SK-N-SH (cell line): ENCODE measurements around the gene C15orf61. TPM values are rescaled to one million over a fixed set of nuclear protein-coding genes. Genes with fewer than 3 reads are reported as not detected.

Experiments
- CTCF ChIA-PET: fragments of 300-600, 350-600 bp; formaldehyde crosslinking; extraction: SDS; loops from one replicate; lab custom pipeline; 2021; lab: Yijun Ruan, JAX
- POLR2A ChIA-PET: fragments of 350-600 bp; sonication (Branson Sonifier 250); formaldehyde crosslinking; extraction: SDS; loops from one replicate; lab custom pipeline; 2020; ENCODE audit warnings: antibody characterized with exemption, inconsistent platforms; lab: Yijun Ruan, JAX
- DNase-seq: peaks from one replicate; pipeline ENCODE4 v3.0.0; 2012
- H2AFZ ChIP-seq: fragments of 200-600 bp; sonication (generic); 2 replicates; pipeline ENCODE4 v1.8.1; 2016; ENCODE audit warnings: antibody characterized with exemption, mild to moderate bottlenecking, low read depth
- H3F3A ChIP-seq: fragments of 200-600 bp; sonication (generic); replicated peaks from 2 replicates; pipeline ENCODE3; 2016; ENCODE audit warnings: antibody characterized with exemption, mild to moderate bottlenecking; ENCODE audit not compliant: insufficient read depth
- H3K27ac ChIP-seq, 2 experiments: fragments of 200-500 bp in 1 of 2; fragments of 200-600 bp in 1 of 2; sonication (Bioruptor generic) in 1 of 2; sonication (generic), shearing (Covaris generic) in 1 of 2; 2 replicates each; pipeline versions ENCODE4 v1.5.1 to v1.6.1; 2014 to 2016; ENCODE audit warnings: low read depth in 2 of 2, inconsistent platforms in 1 of 2, low read length in 1 of 2, mild to moderate bottlenecking in 1 of 2, mixed read lengths in 1 of 2
- H3K27me3 ChIP-seq: fragments of 200-600 bp; sonication (generic), shearing (Covaris generic); 2 replicates; pipeline ENCODE4 v1.6.1; 2016; ENCODE audit warnings: mixed run types; ENCODE audit not compliant: insufficient read depth
- H3K36me3 ChIP-seq, 2 experiments: fragments of 200-500 bp in 1 of 2; fragments of 200-600 bp in 1 of 2; sonication (Bioruptor generic) in 1 of 2; sonication (generic) in 1 of 2; replicated peaks in 1 of 2; 2 replicates each; pipeline versions ENCODE3 to v1.5.1; 2014 to 2016; ENCODE audit warnings: low read length in 1 of 2, mild to moderate bottlenecking in 1 of 2; ENCODE audit not compliant: insufficient read depth in 2 of 2, control insufficient read depth in 1 of 2
- H3K4me1 ChIP-seq, 2 experiments: fragments of 200-500 bp in 1 of 2; fragments of 200-600 bp in 1 of 2; sonication (Bioruptor generic) in 1 of 2; sonication (generic), shearing (Covaris generic) in 1 of 2; 2 replicates each; pipeline versions ENCODE4 v1.5.1 to v1.6.1; 2014 to 2016; ENCODE audit warnings: low read depth in 1 of 2, low read length in 1 of 2, mixed run types in 1 of 2; ENCODE audit not compliant: insufficient read depth in 2 of 2, control insufficient read depth in 1 of 2
- H3K4me2 ChIP-seq: fragments of 200-600 bp; sonication (generic), shearing (Covaris generic); 2 replicates; pipeline ENCODE4 v1.6.1; 2017; ENCODE audit warnings: mixed run types
- H3K4me3 ChIP-seq, 2 experiments: fragments of 200-500 bp in 1 of 2; fragments of 200-600 bp in 1 of 2; sonication (Bioruptor generic) in 1 of 2; sonication (generic), shearing (Covaris generic) in 1 of 2; 2 replicates each; pipeline versions ENCODE4 v1.5.1 to v1.8.1; 2014 to 2016; ENCODE audit warnings: low read depth in 2 of 2, inconsistent platforms in 1 of 2, low read length in 1 of 2, mild to moderate bottlenecking in 1 of 2, mixed read lengths in 1 of 2, moderate library complexity in 1 of 2
- H3K79me2 ChIP-seq: fragments of 200-600 bp; sonication (generic); 2 replicates; pipeline ENCODE4 v1.8.1; 2017; ENCODE audit warnings: mild to moderate bottlenecking; ENCODE audit not compliant: insufficient read depth
- H3K9ac ChIP-seq: fragments of 200-600 bp; sonication (generic); 2 replicates; pipeline ENCODE4 v1.6.1; 2017; ENCODE audit warnings: mixed run types
- H3K9me2 ChIP-seq: fragments of 200-600 bp; sonication (generic); 2 replicates; pipeline ENCODE4 v1.6.1; 2017; ENCODE audit warnings: mixed run types
- H3K9me3 ChIP-seq: fragments of 200-600 bp; sonication (generic); 2 replicates; pipeline ENCODE4 v1.6.1; 2017; ENCODE audit warnings: mixed run types, mild to moderate bottlenecking, moderate library complexity
- H4K20me1 ChIP-seq: fragments of 200-600 bp; sonication (generic); 2 replicates; pipeline ENCODE4 v1.6.1; 2017; ENCODE audit warnings: mild to moderate bottlenecking, mixed run types; ENCODE audit not compliant: insufficient read depth
- CHD2 ChIP-seq: fragments of 150-350 bp; IDR thresholded peaks from 2 replicates; pipeline ENCODE4 v1.6.1; 2018; ENCODE audit warnings: low read length; ENCODE audit not compliant: partially characterized antibody
- CTCF ChIP-seq: fragments of 200-600 bp; sonication (generic); IDR thresholded peaks from 2 replicates; pipeline ENCODE4 v1.6.1; 2017; ENCODE audit warnings: antibody characterized with exemption, mild to moderate bottlenecking, moderate library complexity
- ELF1 ChIP-seq: IDR thresholded peaks from 2 replicates; pipeline ENCODE4 v1.4.0; 2012
- EP300 ChIP-seq, 2 experiments: IDR thresholded peaks; 2 replicates each; pipeline versions ENCODE4 v1.4.0 to v1.6.1; 2012; ENCODE audit warnings: borderline replicate concordance in 1 of 2, low read depth in 1 of 2, low read length in 1 of 2
- EZH2phosphoT487 ChIP-seq: fragments of 200-600 bp; sonication (generic); IDR thresholded peaks from 2 replicates; pipeline ENCODE4 v1.6.1; 2017; ENCODE audit warnings: low read depth, mixed run types, mild to moderate bottlenecking, antibody characterized with exemption, moderate library complexity, borderline replicate concordance
- FOXJ3 ChIP-seq: sonication (generic); formaldehyde crosslinking; IDR thresholded peaks from 2 replicates; pipeline ENCODE4 v1.5.1; 2020; ENCODE audit warnings: mild to moderate bottlenecking, missing genetic modification reagents
- GABPA ChIP-seq: IDR thresholded peaks from 2 replicates; pipeline ENCODE4 v1.4.0; 2012; ENCODE audit warnings: low read depth, mild to moderate bottlenecking
- MAX ChIP-seq: IDR thresholded peaks from 2 replicates; pipeline ENCODE4 v1.4.0; 2012; ENCODE audit warnings: low read depth
- MEF2A ChIP-seq: IDR thresholded peaks from 2 replicates; pipeline ENCODE4 v1.4.0; 2012; ENCODE audit warnings: low read depth, borderline replicate concordance
- NRF1 ChIP-seq: IDR thresholded peaks from 2 replicates; pipeline ENCODE4 v1.6.1; 2012; ENCODE audit warnings: low read depth, mild to moderate bottlenecking, low read length
- POLR2AphosphoS5 ChIP-seq: IDR thresholded peaks from 2 replicates; pipeline ENCODE4 v1.6.1; 2012; ENCODE audit warnings: low read depth, low read length
- RAD21 ChIP-seq: IDR thresholded peaks from 2 replicates; pipeline ENCODE4 v1.6.1; 2012; ENCODE audit warnings: mild to moderate bottlenecking, low read length
- REST ChIP-seq: IDR thresholded peaks from 2 replicates; pipeline ENCODE4 v1.6.1; 2012; ENCODE audit warnings: mild to moderate bottlenecking, low read depth, low read length, moderate library complexity
- RFX5 ChIP-seq: IDR thresholded peaks from 2 replicates; pipeline ENCODE4 v1.6.1; 2012; ENCODE audit warnings: mild to moderate bottlenecking, improper control_type of control experiment, low read length
- TCF12 ChIP-seq: IDR thresholded peaks from 2 replicates; pipeline ENCODE4 v1.4.0; 2012
- USF1 ChIP-seq: IDR thresholded peaks from 2 replicates; pipeline ENCODE4 v1.4.0; 2012; ENCODE audit warnings: low read depth, borderline replicate concordance
- YY1 ChIP-seq: IDR thresholded peaks from 2 replicates; pipeline ENCODE4 v1.4.0; 2012; ENCODE audit warnings: low read depth, mild to moderate bottlenecking
- ZBTB33 ChIP-seq: IDR thresholded peaks from 2 replicates; pipeline ENCODE4 v1.4.0; 2012; ENCODE audit warnings: low read depth, borderline replicate concordance
- WGBS: methylation state at CpG from one replicate; pipeline ENCODE4 v1.1.6; 2017; ENCODE audit warnings: low lambda C conversion rate; 5-methylcytosine and 5-hydroxymethylcytosine counted together
- polyA plus RNA-seq, 3 experiments: library from polyadenylated mRNA; depleted of rRNA; stranded (reverse); fragments of >200 nt; gene quantifications; 2 replicates each; pipeline ENCODE4 v1.2.3, GENCODE V29; 2012

C15orf61 gene
- polyA plus RNA-seq, 1 of the 3 experiments (the other 2 are of a cell fraction): 4.0 TPM

- no peak for TF ChIP-seq REST
These were observed 24.9 kb downstream of the C15orf61 start (continued) for GRCh38 chr15:67545864-67546263.

GRCh38 chr15:67547064-67547463, 26.1 kb downstream of the C15orf61 start:
- Histone ChIP-seq H3K9ac (no peak overlapping the region), H3F3A (peaks cover 11% of the 10 kb centered on the region), H3K4me3 (no peak overlapping the region), H3K27me3 (no peaks in the 10 kb centered on the region), H3K27ac (peak overlapping the region in 1 of 2 experiments; percentile 61; a peak in 1 of 4 replicates), H3K4me1 (peaks cover 28 to 30% of the 10 kb centered on the region in 2 experiments; a peak in 3 of 4 replicates), H2AFZ (no peak overlapping the region), H4K20me1 (no peaks in the 10 kb centered on the region), H3K4me2 (no peak overlapping the region), H3K9me3 (no peaks in the 10 kb centered on the region), H3K36me3 (peaks cover 16 to 24% of the 10 kb centered on the region in 2 experiments), H3K79me2 (peaks cover 25% of the 10 kb centered on the region), H3K9me2 (no peaks in the 10 kb centered on the region)
- TF ChIP-seq ELF1 (no peak), RAD21 (no peak), EZH2phosphoT487 (no peak), EP300 (IDR thresholded peaks at IDR 0.05; ENCODE audit: borderline replicate concordance in 1 of 2, low read depth in 1 of 2, low read length in 1 of 2) (no peak), TCF12 (no peak), RFX5 (no peak), GABPA (no peak)
- WGBS: 79% methylated on average over 2 of the region's 2 CpGs
- ChIA-PET POLR2A (no interaction called here), CTCF (no interaction called here)
- DNase-seq: no peak

- Histone ChIP-seq H3K9ac (no peak overlapping the region), H3K27ac (peak overlapping the region in 1 of 2 experiments; percentile 61; a peak in 2 of 4 replicates), H3K4me3 (no peak overlapping the region), H2AFZ (no peak overlapping the region), H3K9me3 (no peaks in the 10 kb centered on the region), H3K27me3 (no peaks in the 10 kb centered on the region), H3K36me3 (peaks cover 17 to 24% of the 10 kb centered on the region in 2 experiments), H3F3A (peaks cover 11% of the 10 kb centered on the region), H3K79me2 (peaks cover 25% of the 10 kb centered on the region), H4K20me1 (no peaks in the 10 kb centered on the region), H3K4me2 (peak overlapping the region; percentile 40; the same call in 1 of the 2 replicates), H3K4me1 (peaks cover 28 to 30% of the 10 kb centered on the region in 2 experiments; a peak in 3 of 4 replicates), H3K9me2 (no peaks in the 10 kb centered on the region)
- 82% methylated on average over 3 of the region's 3 CpGs for WGBS
- POLR2A ChIA-PET: no interaction called here
- DNase-seq: no peak
- CTCF ChIA-PET: interaction anchor here (1.1 to 1.2 kb wide), 2 partner anchors 37 to 47 kb away, joined by 3 to 4 read pairs; no protein-coding TSS in a partner anchor
- TF ChIP-seq FOXJ3 (no peak), MEF2A (no peak), USF1 (no peak), CHD2 (no peak), NRF1 (no peak), YY1 (no peak), MAX (no peak), POLR2AphosphoS5 (no peak), TCF12 (no peak), ZBTB33 (no peak), CTCF (no peak)
These were observed 26.9 kb downstream of the C15orf61 start for GRCh38 chr15:67547836-67548235.
